Loucy (cell line): Measurements from ENCODE around the gene POLR3A.

Experiments
- H2AFZ ChIP-seq: fragments of 200-600 bp; sonication (generic); 2 replicates; pipeline ENCODE4 v1.6.0; 2016; ENCODE audit warnings: antibody characterized with exemption, mild to moderate bottlenecking, low read length, moderate library complexity
- H3F3A ChIP-seq: fragments of 200-600 bp; 2 replicates; pipeline ENCODE4 v1.6.0; 2016; ENCODE audit warnings: antibody characterized with exemption, low read depth, mild to moderate bottlenecking
- H3K27me3 ChIP-seq: fragments of 200-600 bp; sonication (generic); 2 replicates; pipeline ENCODE4 v1.6.1; 2014; ENCODE audit warnings: low read length, mild to moderate bottlenecking; ENCODE audit not compliant: insufficient read depth, poor library complexity, severe bottlenecking
- H3K36me3 ChIP-seq: fragments of 200-600 bp; sonication (generic); 2 replicates; pipeline ENCODE4 v1.6.1; 2016; ENCODE audit warnings: low read length; ENCODE audit not compliant: insufficient read depth
- H3K4me1 ChIP-seq: fragments of 200-600 bp; sonication (generic); 2 replicates; pipeline ENCODE4 v1.5.1; 2014; ENCODE audit warnings: low read length, mild to moderate bottlenecking; ENCODE audit not compliant: insufficient read depth, poor library complexity, severe bottlenecking
- H3K4me2 ChIP-seq: fragments of 200-600 bp; sonication (generic); 2 replicates; pipeline ENCODE4 v1.6.0; 2014; ENCODE audit warnings: antibody characterized with exemption, low read length, low read depth, mild to moderate bottlenecking; ENCODE audit not compliant: poor library complexity, severe bottlenecking
- H3K4me3 ChIP-seq: fragments of 200-600 bp; sonication (generic); 2 replicates; pipeline ENCODE4 v1.5.1; 2014; ENCODE audit warnings: low read length, mild to moderate bottlenecking, mixed read lengths; ENCODE audit not compliant: poor library complexity, severe bottlenecking
- H3K79me2 ChIP-seq: fragments of 200-600 bp; sonication (generic); 2 replicates; pipeline ENCODE4 v1.6.1; 2014; ENCODE audit warnings: low read length; ENCODE audit not compliant: insufficient read depth
- H3K9ac ChIP-seq: fragments of 200-600 bp; sonication (generic); 2 replicates; pipeline ENCODE4 v1.6.0; 2014; ENCODE audit warnings: mild to moderate bottlenecking, low read depth, low read length, moderate library complexity; ENCODE audit not compliant: poor library complexity, severe bottlenecking
- H3K9me2 ChIP-seq: fragments of 200-600 bp; sonication (generic); replicated peaks from 2 replicates; pipeline ENCODE4 v1.6.1; 2016; ENCODE audit warnings: low read depth, low read length, mixed read lengths
- H3K9me3 ChIP-seq: fragments of 200-600 bp; sonication (generic); 2 replicates; pipeline ENCODE4 v1.6.1; 2014; ENCODE audit warnings: mild to moderate bottlenecking, antibody characterized with exemption, low read length, low read depth; ENCODE audit not compliant: insufficient read depth
- H4K20me1 ChIP-seq: fragments of 200-600 bp; sonication (generic); 2 replicates; pipeline ENCODE4 v1.6.0; 2014; ENCODE audit warnings: antibody characterized with exemption, low read length, mild to moderate bottlenecking; ENCODE audit not compliant: insufficient read depth, poor library complexity, severe bottlenecking
- EZH2phosphoT487 ChIP-seq: fragments of 200-600 bp; IDR thresholded peaks from 2 replicates; pipeline ENCODE4 v1.6.1; 2018; ENCODE audit warnings: antibody characterized with exemption, mild to moderate bottlenecking, moderate library complexity, borderline replicate concordance
- TF ChIP-seq, protein P1 (sequence below): fragments of 200-600 bp; sonication (generic); conservative IDR thresholded peaks from 2 replicates; pipeline ENCODE4 v1.5.1; 2014; ENCODE audit warnings: mild to moderate bottlenecking, antibody characterized with exemption, low read length

Gene POLR3A

GRCh38 chr10:77983384-77984341, 45.7 kb downstream of the POLR3A start:
- Histone ChIP-seq H3K27me3 (no peaks in the 10 kb centered on the region), H3K9me2 (no peaks in the 10 kb centered on the region), H3K9me3 (no peaks in the 10 kb centered on the region), H3K79me2 (no peaks in the 10 kb centered on the region), H3K36me3 (peaks cover 89% of the 10 kb centered on the region; the same call in 1 of the 2 replicates), H3K9ac (no peak overlapping the region), H4K20me1 (no peaks in the 10 kb centered on the region), H3K4me3 (no peak overlapping the region), H3K4me1 (no peaks in the 10 kb centered on the region), H3K4me2 (no peak overlapping the region), H2AFZ (no peak overlapping the region), H3F3A (no peaks in the 10 kb centered on the region)
- no peak for TF ChIP-seq EZH2phosphoT487
- TF ChIP-seq, protein P1, sequence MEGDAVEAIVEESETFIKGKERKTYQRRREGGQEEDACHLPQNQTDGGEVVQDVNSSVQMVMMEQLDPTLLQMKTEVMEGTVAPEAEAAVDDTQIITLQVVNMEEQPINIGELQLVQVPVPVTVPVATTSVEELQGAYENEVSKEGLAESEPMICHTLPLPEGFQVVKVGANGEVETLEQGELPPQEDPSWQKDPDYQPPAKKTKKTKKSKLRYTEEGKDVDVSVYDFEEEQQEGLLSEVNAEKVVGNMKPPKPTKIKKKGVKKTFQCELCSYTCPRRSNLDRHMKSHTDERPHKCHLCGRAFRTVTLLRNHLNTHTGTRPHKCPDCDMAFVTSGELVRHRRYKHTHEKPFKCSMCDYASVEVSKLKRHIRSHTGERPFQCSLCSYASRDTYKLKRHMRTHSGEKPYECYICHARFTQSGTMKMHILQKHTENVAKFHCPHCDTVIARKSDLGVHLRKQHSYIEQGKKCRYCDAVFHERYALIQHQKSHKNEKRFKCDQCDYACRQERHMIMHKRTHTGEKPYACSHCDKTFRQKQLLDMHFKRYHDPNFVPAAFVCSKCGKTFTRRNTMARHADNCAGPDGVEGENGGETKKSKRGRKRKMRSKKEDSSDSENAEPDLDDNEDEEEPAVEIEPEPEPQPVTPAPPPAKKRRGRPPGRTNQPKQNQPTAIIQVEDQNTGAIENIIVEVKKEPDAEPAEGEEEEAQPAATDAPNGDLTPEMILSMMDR: no peak

GRCh38 chr10:77981281-77981680, 48.0 kb downstream of the POLR3A start:
- H2AFZ ChIP-seq: no peak overlapping the region
- H3K4me3 ChIP-seq: no peak overlapping the region
- no peaks in the 10 kb centered on the region for H3K9me2 ChIP-seq
- TF ChIP-seq EZH2phosphoT487: no peak
- TF ChIP-seq, protein P1: no peak
- H3K9me3 ChIP-seq: no peaks in the 10 kb centered on the region
- H3K4me2 ChIP-seq: no peak overlapping the region
- no peak overlapping the region for H3K9ac ChIP-seq
- H3K27me3 ChIP-seq: no peaks in the 10 kb centered on the region
- H4K20me1 ChIP-seq: no peaks in the 10 kb centered on the region
- no peaks in the 10 kb centered on the region for H3F3A ChIP-seq
- H3K36me3 ChIP-seq: peaks cover 90% of the 10 kb centered on the region; the same call in 1 of the 2 replicates
- no peaks in the 10 kb centered on the region for H3K79me2 ChIP-seq
- no peaks in the 10 kb centered on the region for H3K4me1 ChIP-seq

- H2AFZ ChIP-seq: no peak overlapping the region
These were observed 50.1 kb downstream of the POLR3A start for GRCh38 chr10:77979221-77979620.

More at GRCh38 chr10:77979221-77979620, 50.1 kb downstream of the POLR3A start:
- Histone ChIP-seq H4K20me1 (no peaks in the 10 kb centered on the region), H3K27me3 (no peaks in the 10 kb centered on the region), H3K36me3 (peaks cover 71% of the 10 kb centered on the region; the same call in 1 of the 2 replicates), H3K9me3 (no peaks in the 10 kb centered on the region), H3K4me2 (no peak overlapping the region), H3K9ac (no peak overlapping the region), H3K79me2 (no peaks in the 10 kb centered on the region), H3K4me1 (no peaks in the 10 kb centered on the region), H3F3A (no peaks in the 10 kb centered on the region), H3K4me3 (no peak overlapping the region), H3K9me2 (no peaks in the 10 kb centered on the region)
- no peak for TF ChIP-seq EZH2phosphoT487
- TF ChIP-seq, protein P1: no peak
